ENCODE results near the gene MRPL58. TPM values are rescaled to one million over a fixed set of nuclear protein-coding genes. Genes with fewer than 3 reads are reported as not detected.
"Not testable (repeated sequence)": the region's sequence is repeated elsewhere in the genome, so short reads cannot be mapped to it uniquely, and the experiment has no call there.

The MRPL58 gene
- total RNA-seq, 1 donor from 2014 or later, result 22.4 TPM

DNA sequence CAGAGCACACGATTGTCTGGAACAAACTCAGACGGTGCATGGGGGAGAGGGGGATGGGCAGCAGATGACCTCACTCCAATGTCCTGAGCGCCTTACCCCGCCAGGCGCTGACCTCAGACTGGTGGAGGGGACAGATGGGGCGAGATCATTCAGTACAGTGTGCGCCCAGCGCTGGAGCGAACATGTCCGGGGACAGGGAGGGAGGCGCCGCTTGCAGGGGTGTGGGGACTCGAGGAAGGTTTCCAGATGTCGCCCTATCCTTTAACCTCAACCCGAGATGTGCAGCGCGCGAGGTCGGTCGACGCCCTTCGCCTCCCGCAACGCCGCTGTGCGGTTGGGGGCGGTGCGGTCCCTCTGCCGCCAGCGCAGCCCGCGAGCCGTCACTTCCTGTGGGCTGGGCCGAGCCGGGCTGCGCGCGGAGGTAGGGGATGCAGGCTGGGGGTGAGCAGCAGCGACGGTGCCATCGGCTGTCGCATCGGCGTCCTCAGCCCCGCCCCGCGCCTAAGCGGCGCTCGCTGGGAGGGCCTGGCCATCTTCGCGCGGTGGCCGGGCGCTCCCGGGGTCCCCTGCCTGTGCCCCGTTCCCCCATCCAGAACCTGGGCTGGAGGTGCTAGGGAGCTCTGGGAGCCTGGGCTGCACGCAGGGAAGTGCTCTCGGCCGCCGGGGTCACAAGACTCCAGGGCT, 30.3 kb upstream of the MRPL58 start:
- ATAC-seq (peak; percentile 96), DNase-seq (peak; percentile 82)
- H3K36me3 ChIP-seq, result no peaks in the 10 kb centered on the region
- peaks cover 17% of the 10 kb centered on the region for H3K4me1 ChIP-seq
- H3K4me3 ChIP-seq, result peak overlapping the region; percentile 66
- TF ChIP-seq, protein P1, sequence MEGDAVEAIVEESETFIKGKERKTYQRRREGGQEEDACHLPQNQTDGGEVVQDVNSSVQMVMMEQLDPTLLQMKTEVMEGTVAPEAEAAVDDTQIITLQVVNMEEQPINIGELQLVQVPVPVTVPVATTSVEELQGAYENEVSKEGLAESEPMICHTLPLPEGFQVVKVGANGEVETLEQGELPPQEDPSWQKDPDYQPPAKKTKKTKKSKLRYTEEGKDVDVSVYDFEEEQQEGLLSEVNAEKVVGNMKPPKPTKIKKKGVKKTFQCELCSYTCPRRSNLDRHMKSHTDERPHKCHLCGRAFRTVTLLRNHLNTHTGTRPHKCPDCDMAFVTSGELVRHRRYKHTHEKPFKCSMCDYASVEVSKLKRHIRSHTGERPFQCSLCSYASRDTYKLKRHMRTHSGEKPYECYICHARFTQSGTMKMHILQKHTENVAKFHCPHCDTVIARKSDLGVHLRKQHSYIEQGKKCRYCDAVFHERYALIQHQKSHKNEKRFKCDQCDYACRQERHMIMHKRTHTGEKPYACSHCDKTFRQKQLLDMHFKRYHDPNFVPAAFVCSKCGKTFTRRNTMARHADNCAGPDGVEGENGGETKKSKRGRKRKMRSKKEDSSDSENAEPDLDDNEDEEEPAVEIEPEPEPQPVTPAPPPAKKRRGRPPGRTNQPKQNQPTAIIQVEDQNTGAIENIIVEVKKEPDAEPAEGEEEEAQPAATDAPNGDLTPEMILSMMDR (IDR thresholded peaks at IDR 0.05), result no peak
- no peaks in the 10 kb centered on the region for H3K27me3 ChIP-seq (ENCODE audit: low read depth)
- intact Hi-C loops (cut with DNase I), result no loop called here
- H3K9me3 ChIP-seq, result no peaks in the 10 kb centered on the region
- peak overlapping the region; percentile 88 for H3K27ac ChIP-seq

DNA sequence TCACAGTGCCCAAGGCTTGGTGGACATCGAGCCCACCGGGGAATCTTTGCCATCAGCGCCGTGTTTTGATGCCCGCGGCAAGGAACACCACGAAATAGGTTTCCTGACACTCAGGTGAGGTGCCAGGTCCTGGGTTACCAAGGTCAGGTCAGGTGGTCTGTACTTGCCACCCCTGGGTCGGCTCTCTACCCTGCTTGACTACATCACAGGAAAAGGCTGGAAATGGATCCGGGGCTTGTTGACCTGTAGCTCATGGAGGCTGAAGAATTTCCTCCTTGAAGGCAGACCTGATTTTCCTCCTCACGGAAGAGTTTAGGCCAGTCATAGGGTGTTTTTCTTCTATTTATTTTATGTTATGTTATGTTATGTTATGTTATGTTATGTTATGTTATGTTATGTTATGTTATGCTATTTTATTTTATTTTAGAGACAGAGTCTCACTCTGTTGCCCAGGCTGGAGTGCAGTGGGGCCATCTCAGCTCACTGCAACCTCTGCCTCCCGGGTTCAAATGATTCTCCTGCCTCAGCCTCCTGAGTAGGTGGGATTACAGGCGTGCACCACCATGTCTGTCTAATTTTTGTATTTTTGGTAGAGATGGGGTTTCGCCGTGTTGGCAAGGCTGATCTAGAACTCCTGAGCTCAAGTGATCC, 29.7 kb upstream of the MRPL58 start:
- DNase-seq; H3K27me3 ChIP-seq (ENCODE audit: low read depth); intact Hi-C loops (cut with DNase I); H3K36me3 ChIP-seq; H3K9me3 ChIP-seq: not testable (repeated sequence)
- Histone ChIP-seq H3K4me3 (peak overlapping the region; percentile 66), H3K27ac (peak overlapping the region; percentile 88), H3K4me1 (peaks cover 17% of the 10 kb centered on the region)
- peak; percentile 5 to 16 for ATAC-seq

DNA sequence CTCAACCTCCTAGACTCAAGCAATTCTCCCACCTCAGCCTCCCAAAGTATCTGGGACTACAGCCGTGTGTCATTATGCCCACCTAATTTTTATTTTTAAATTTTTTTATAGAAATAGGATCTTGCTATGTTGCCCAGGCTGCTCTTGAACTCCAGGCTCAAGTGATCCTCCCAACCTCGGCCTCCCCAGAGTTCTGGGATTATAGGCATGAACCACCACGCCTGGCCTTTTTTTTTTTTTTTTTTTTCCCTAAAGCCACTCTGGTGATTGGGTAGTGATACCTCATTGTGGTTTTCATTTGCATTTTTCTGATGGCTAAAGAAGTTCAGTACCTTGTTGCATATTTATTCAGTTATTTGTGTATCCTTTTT, 26.3 kb upstream of the MRPL58 start:
- Histone ChIP-seq H3K36me3 (no peaks in the 10 kb centered on the region), H3K9me3 (no peaks in the 10 kb centered on the region), H3K27ac (no peak overlapping the region), H3K4me3 (no peak overlapping the region), H3K27me3 (ENCODE audit: low read depth) (no peaks in the 10 kb centered on the region), H3K4me1 (peaks cover 38% of the 10 kb centered on the region)
- TF ChIP-seq, protein P1 (IDR thresholded peaks at IDR 0.05), result no peak
- ATAC-seq, result no peak
- intact Hi-C loops (cut with DNase I), result no loop called here
- DNase-seq, result no peak

DNA sequence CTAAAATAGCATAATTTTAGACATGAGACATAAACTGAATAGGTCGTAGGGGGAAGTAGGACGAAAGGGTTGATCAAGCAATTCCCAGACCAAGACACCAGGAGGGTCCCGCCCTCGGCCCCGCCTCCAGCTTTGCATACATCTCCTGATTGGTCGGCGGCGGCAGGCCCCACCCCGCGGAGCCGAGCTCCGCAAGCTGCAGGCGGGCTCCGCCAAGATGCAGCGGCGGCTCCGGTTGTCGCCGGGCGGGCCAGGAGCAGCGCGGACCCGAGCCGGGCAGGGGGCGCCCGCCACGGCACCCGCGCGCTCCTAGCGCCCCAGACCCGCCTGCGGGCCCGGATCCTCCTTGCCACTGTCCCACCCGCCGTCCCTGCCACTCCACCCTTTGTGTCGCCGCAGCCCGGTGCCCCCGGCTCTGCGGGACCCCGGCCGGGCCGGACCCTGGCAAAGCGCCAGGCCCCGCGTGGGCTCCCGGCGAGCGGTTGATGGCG, 25.0 kb upstream of the MRPL58 start, which contains the start of gene CDR2L:
CDR2L (plus strand) TSS at position 215 of the 491 bp plus-strand sequence. CDS start 412 bp downstream, outside the sequence.
- H3K4me1 ChIP-seq, result peaks cover 32% of the 10 kb centered on the region
- ATAC-seq, result peak; percentile 94
- peak; percentile 98 for DNase-seq
- H3K9me3 ChIP-seq, result no peaks in the 10 kb centered on the region
- no peaks in the 10 kb centered on the region for H3K36me3 ChIP-seq
- TF ChIP-seq, protein P1 (IDR thresholded peaks at IDR 0.05), result no peak
- peak within 1 kb of the TSS; percentile 72 for H3K4me3 ChIP-seq
- peak within 1 kb of the TSS; percentile 88 for H3K27ac ChIP-seq
- H3K27me3 ChIP-seq (ENCODE audit: low read depth), result no peaks in the 10 kb centered on the region
- intact Hi-C loops (cut with DNase I), result no loop called here

DNA sequence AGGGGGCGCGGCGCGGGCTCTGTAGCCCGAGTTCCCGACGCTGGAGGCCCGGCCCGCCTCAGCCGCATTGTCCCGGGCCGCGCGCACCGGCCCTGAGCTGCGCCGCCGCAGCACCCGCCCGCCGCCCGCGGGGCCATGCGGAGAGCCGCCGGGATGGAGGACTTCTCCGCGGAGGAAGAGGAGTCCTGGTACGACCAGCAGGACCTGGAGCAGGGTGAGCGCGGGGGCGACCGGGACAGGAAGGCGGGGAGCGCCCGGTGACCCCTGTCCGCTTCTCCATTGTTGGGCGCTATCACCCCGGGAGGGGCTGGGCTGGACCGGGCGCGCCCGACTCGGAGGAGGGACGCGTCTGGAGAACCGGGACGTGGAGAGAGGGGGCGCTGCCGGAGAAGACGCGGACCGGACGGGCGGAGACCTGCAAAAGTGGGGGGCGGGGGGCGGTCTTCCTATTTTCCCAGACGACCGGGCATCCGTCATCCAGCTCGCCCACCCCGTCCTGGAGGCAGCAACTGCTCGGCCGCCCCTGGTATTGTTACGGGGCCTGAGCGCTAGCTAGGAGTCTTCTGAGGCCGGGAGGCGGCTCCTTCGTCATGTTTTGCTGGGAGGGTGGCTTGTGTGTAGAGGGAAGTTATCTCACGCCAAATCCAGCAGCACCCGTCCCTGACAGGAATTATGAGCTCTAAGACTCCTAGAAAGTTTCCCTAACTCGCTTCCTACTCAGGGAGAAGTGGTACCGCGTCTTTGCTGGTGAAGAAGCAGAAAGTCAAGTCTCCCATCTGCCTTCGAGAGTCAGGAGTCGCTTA, 24.4 kb upstream of the MRPL58 start:
- no peaks in the 10 kb centered on the region for H3K36me3 ChIP-seq
- DNase-seq, result peak; percentile 84
- ATAC-seq, result peak; percentile 72 to 73
- TF ChIP-seq, protein P1 (IDR thresholded peaks at IDR 0.05), result peak; percentile 34
- peak overlapping the region; percentile 88 for H3K27ac ChIP-seq
- intact Hi-C loops (cut with DNase I), result no loop called here
- peak overlapping the region; percentile 72 for H3K4me3 ChIP-seq
- no peaks in the 10 kb centered on the region for H3K9me3 ChIP-seq
- H3K27me3 ChIP-seq (ENCODE audit: low read depth), result no peaks in the 10 kb centered on the region
- H3K4me1 ChIP-seq, result peaks cover 32% of the 10 kb centered on the region
